HG03139 (cell line): ENCODE measurements around the gene CCDC106.

Experiments
- ATAC-seq: cut with Tn5 transposase; IDR thresholded peaks from one replicate; pipeline ENCODE4 v1.9.1; 2021; ENCODE audit not compliant: unreplicated experiment

CCDC106 gene

GRCh38 chr19:55666343-55667005 is 18.5 kb downstream of the CCDC106 start:
- ATAC-seq = no peak

- no peak for ATAC-seq
Observed at GRCh38 chr19:55667006-55667381, 19.0 kb downstream of the CCDC106 start.

GRCh38 chr19:55667511-55667910 is 19.5 kb downstream of the CCDC106 start:
- ATAC-seq = no peak

GRCh38 chr19:55667958-55668357 is 19.9 kb downstream of the CCDC106 start:
- ATAC-seq = no peak

- ATAC-seq = no peak
Observed at GRCh38 chr19:55668603-55669348, 20.8 kb downstream of the CCDC106 start.

GRCh38 chr19:55669418-55670279 is 21.6 kb downstream of the CCDC106 start:
- no peak for ATAC-seq

- ATAC-seq = no peak
Observed at GRCh38 chr19:55670280-55671053, 22.5 kb downstream of the CCDC106 start.

GRCh38 chr19:55671054-55671378 is 23.0 kb downstream of the CCDC106 start:
- ATAC-seq = no peak

GRCh38 chr19:55672418-55672817 is 24.4 kb downstream of the CCDC106 start:
- no peak for ATAC-seq

GRCh38 chr19:55673465-55673864 is 25.5 kb downstream of the CCDC106 start:
- ATAC-seq = no peak

GRCh38 chr19:55673889-55674288 is 25.9 kb downstream of the CCDC106 start:
- ATAC-seq = no peak

GRCh38 chr19:55674459-55674840 is 26.4 kb downstream of the CCDC106 start:
- no peak for ATAC-seq

GRCh38 chr19:55674841-55675660 is 27.0 kb downstream of the CCDC106 start, which contains the start of gene EPN1:
TSS of gene EPN1 (plus strand) at chr19:55675226. CDS start at chr19:55678628, 3,402 bp downstream.
- ATAC-seq = peak; percentile 64

- no peak for ATAC-seq
Observed at GRCh38 chr19:55675661-55676354, 27.8 kb downstream of the CCDC106 start.

- no peak for ATAC-seq
Observed at GRCh38 chr19:55676383-55676782, 28.4 kb downstream of the CCDC106 start.

GRCh38 chr19:55676889-55677505 is 29.0 kb downstream of the CCDC106 start:
- ATAC-seq = no peak

- no peak for ATAC-seq
Observed at GRCh38 chr19:55677572-55678028, 29.6 kb downstream of the CCDC106 start.

GRCh38 chr19:55678121-55678671 is 30.2 kb downstream of the CCDC106 start:
- peak; percentile 63 for ATAC-seq
